CD14-positive monocyte (primary cell): Measurements from ENCODE around the gene OXCT1. TPM values are rescaled to one million over a fixed set of nuclear protein-coding genes. Genes with fewer than 3 reads are reported as not detected.

ENCODE experiments used
- DNase-seq, 3 donors: peaks; one replicate each; pipeline ENCODE4 v3.0.0-alpha.2; 2011 to 2022
- H2AFZ ChIP-seq: 2 replicates; pipeline ENCODE4 v1.6.0; 2012; ENCODE audit warnings: mild to moderate bottlenecking, low read depth, low read length, inconsistent platforms; ENCODE audit not compliant: insufficient read depth, poor library complexity, severe bottlenecking
- H3K27ac ChIP-seq, 2 donors: 1 replicate in 1 of 2; 2 replicates in 1 of 2; pipeline ENCODE4 v1.5.1; 2012 to 2013; ENCODE audit warnings: low read length in 2 of 2, control low read depth in 1 of 2, inconsistent platforms in 1 of 2, low read depth in 1 of 2, mild to moderate bottlenecking in 1 of 2
- H3K27me3 ChIP-seq, 2 donors: one replicate each; pipeline versions ENCODE4 v1.6.0 to v1.6.1; 2011 to 2013; ENCODE audit warnings: low read length in 2 of 2; ENCODE audit not compliant: control insufficient read depth in 2 of 2, insufficient read depth in 2 of 2
- H3K36me3 ChIP-seq, 2 donors: replicated peaks in 1 of 2; 1 replicate in 1 of 2; 2 replicates in 1 of 2; pipeline versions ENCODE4 v1.5.1 to v1.6.1; 2012 to 2013; ENCODE audit warnings: low read length in 2 of 2, control low read depth in 1 of 2, inconsistent platforms in 1 of 2, mild to moderate bottlenecking in 1 of 2; ENCODE audit not compliant: insufficient read depth in 2 of 2, control insufficient read depth in 1 of 2
- H3K4me1 ChIP-seq, 2 donors: 1 replicate in 1 of 2; 2 replicates in 1 of 2; pipeline versions ENCODE4 v1.5.1 to v1.6.1; 2012 to 2013; ENCODE audit warnings: low read length in 2 of 2, control low read depth in 1 of 2, inconsistent platforms in 1 of 2, mild to moderate bottlenecking in 1 of 2, moderate library complexity in 1 of 2; ENCODE audit not compliant: insufficient read depth in 2 of 2, control insufficient read depth in 1 of 2
- H3K4me2 ChIP-seq: replicated peaks from 2 replicates; pipeline ENCODE3; 2012; ENCODE audit warnings: low read length, moderate library complexity, mild to moderate bottlenecking; ENCODE audit not compliant: poor library complexity, severe bottlenecking; ENCODE audit errors: extremely low read depth
- H3K4me3 ChIP-seq, 3 experiments: fragments of 200-600 bp in 1 of 3; sonication (generic) in 1 of 3; replicated peaks in 1 of 3; 1 replicate in 2 of 3; 2 replicates in 1 of 3; pipeline ENCODE4 v1.5.1; 2011 to 2013; ENCODE audit warnings: low read length in 3 of 3, mild to moderate bottlenecking in 3 of 3, control low read depth in 2 of 3, low read depth in 2 of 3, inconsistent platforms in 1 of 3, moderate library complexity in 1 of 3
- H3K79me2 ChIP-seq: 2 replicates; pipeline ENCODE4 v1.6.0; 2012; ENCODE audit warnings: mild to moderate bottlenecking, control low read depth, inconsistent platforms, low read length, moderate library complexity; ENCODE audit not compliant: insufficient read depth
- H3K9ac ChIP-seq: 2 replicates; pipeline ENCODE4 v1.6.0; 2017; ENCODE audit warnings: low read length, mild to moderate bottlenecking; ENCODE audit not compliant: insufficient read depth, poor library complexity, severe bottlenecking
- H3K9me3 ChIP-seq, 2 donors: replicated peaks in 1 of 2; 1 replicate in 1 of 2; 2 replicates in 1 of 2; pipeline versions ENCODE4 v1.5.1 to v1.6.1; 2012 to 2013; ENCODE audit warnings: low read length in 2 of 2, control low read depth in 1 of 2; ENCODE audit not compliant: control insufficient read depth in 1 of 2, insufficient read depth in 1 of 2
- H4K20me1 ChIP-seq: 2 replicates; pipeline ENCODE4 v1.6.0; 2012; ENCODE audit warnings: mild to moderate bottlenecking, low read length, control low read depth, moderate library complexity; ENCODE audit not compliant: insufficient read depth
- H3K27ac Mint-ChIP-seq, 7 donors: one replicate each; pipeline ENCODE4 v1.8.0; 2020; ENCODE audit warnings: mild to moderate bottlenecking in 7 of 7, mixed read lengths in 7 of 7, moderate library complexity in 6 of 7, inconsistent platforms in 2 of 7
- H3K27me3 Mint-ChIP-seq, 3 donors: one replicate each; pipeline ENCODE4 v1.8.0; 2021 to 2022; ENCODE audit warnings: low read depth in 3 of 3, mild to moderate bottlenecking in 3 of 3, mixed read lengths in 3 of 3, moderate library complexity in 3 of 3, inconsistent platforms in 1 of 3
- H3K36me3 Mint-ChIP-seq, 2 donors: one replicate each; pipeline ENCODE4 v1.8.0; 2020; ENCODE audit warnings: mixed read lengths in 2 of 2, inconsistent platforms in 1 of 2, mild to moderate bottlenecking in 1 of 2
- H3K4me1 Mint-ChIP-seq: one replicate; pipeline ENCODE4 v1.8.0; 2020; ENCODE audit warnings: mild to moderate bottlenecking, mixed read lengths
- H3K4me3 Mint-ChIP-seq, 2 donors: one replicate each; pipeline ENCODE4 v1.8.0; 2020; ENCODE audit warnings: mild to moderate bottlenecking in 2 of 2, mixed read lengths in 2 of 2, moderate library complexity in 1 of 2
- H3K9me3 Mint-ChIP-seq, 7 donors: one replicate each; pipeline ENCODE4 v1.8.0; 2020 to 2022; ENCODE audit warnings: mixed read lengths in 7 of 7, mild to moderate bottlenecking in 6 of 7, moderate library complexity in 6 of 7, inconsistent platforms in 2 of 7
- CTCF ChIP-seq: fragments of 200-600 bp; IDR thresholded peaks from one replicate; pipeline ENCODE4 v1.8.0; 2022; ENCODE audit warnings: antibody characterized with exemption, mild to moderate bottlenecking
- WGBS: methylation state at CpG from one replicate; pipeline ENCODE4 v1.1.5; 2013; ENCODE audit warnings: missing lambda C conversion rate; ENCODE audit not compliant: insufficient coverage; 5-methylcytosine and 5-hydroxymethylcytosine counted together
- intact Hi-C, 2 donors: fragments of 100-400 bp; cut with micrococcal nuclease; formaldehyde crosslinking; loops; one replicate each; pipeline versions ENCODE4 v1.15.0 to v1.15.1; 2023
- polyA plus RNA-seq, 3 donors: library from polyadenylated mRNA; depleted of rRNA in 1 of 3; unstranded in 2 of 3; stranded (reverse) in 1 of 3; fragments of 300-500 nt in 2 of 3; fragments of >200 nt in 1 of 3; fragmentation: Illumina TruSeq in 2 of 3; gene quantifications; 1 replicate in 2 of 3; 2 replicates in 1 of 3; pipeline ENCODE4 v1.2.3, GENCODE V29; 2012 to 2021

The OXCT1 gene
- polyA plus RNA-seq, 3 donors: 1.3 to 3.4 (median 1.9) TPM

- no peaks in the 10 kb centered on the region for H3K9me3 ChIP-seq
- no peak overlapping the region for H2AFZ ChIP-seq
- H3K27ac ChIP-seq: no peak overlapping the region
- no peak for DNase-seq
- Mint-ChIP-seq H3K4me3 (no peak overlapping the region), H3K9me3 (peaks cover 0 to 4% (median 0%) of the 10 kb centered on the region in 7 donors), H3K36me3 (peaks cover 31 to 41% of the 10 kb centered on the region in 2 donors), H3K4me1 (peaks cover 10% of the 10 kb centered on the region), H3K27me3 (no peaks in the 10 kb centered on the region), H3K27ac (no peak overlapping the region)
- no peaks in the 10 kb centered on the region for H4K20me1 ChIP-seq
- H3K79me2 ChIP-seq: no peaks in the 10 kb centered on the region
- H3K27me3 ChIP-seq: no peaks in the 10 kb centered on the region
- no peaks in the 10 kb centered on the region for H3K4me1 ChIP-seq
- no peak overlapping the region for H3K4me2 ChIP-seq
- peaks cover 0 to 23% of the 10 kb centered on the region in 2 donors for H3K36me3 ChIP-seq
- 82% methylated on average over 2 of the region's 3 CpGs for WGBS
- no peak overlapping the region for H3K4me3 ChIP-seq
- intact Hi-C loops: no loop called here
- no peak overlapping the region for H3K9ac ChIP-seq
- no peak for TF ChIP-seq CTCF
These were observed 34.6 kb downstream of the OXCT1 start for GRCh38 chr5:41835645-41836044.

GRCh38 chr5:41834506-41834905, 35.7 kb downstream of the OXCT1 start:
- no peaks in the 10 kb centered on the region for H3K27me3 Mint-ChIP-seq
- TF ChIP-seq CTCF: no peak
- no peak overlapping the region for H3K4me2 ChIP-seq
- H3K9ac ChIP-seq: no peak overlapping the region
- peaks cover 31 to 43% of the 10 kb centered on the region in 2 donors for H3K36me3 Mint-ChIP-seq
- peak overlapping the region in 1 of 7 donors; percentile 51 for H3K27ac Mint-ChIP-seq
- no peak overlapping the region for H3K4me3 ChIP-seq
- peaks cover 0 to 4% (median 0%) of the 10 kb centered on the region in 7 donors for H3K9me3 Mint-ChIP-seq
- peaks cover 6% of the 10 kb centered on the region for H3K4me1 Mint-ChIP-seq
- no peak overlapping the region for H2AFZ ChIP-seq
- no peaks in the 10 kb centered on the region for H3K4me1 ChIP-seq
- no peaks in the 10 kb centered on the region for H3K27me3 ChIP-seq
- H3K27ac ChIP-seq: no peak overlapping the region
- H3K4me3 Mint-ChIP-seq: no peak overlapping the region
- no peaks in the 10 kb centered on the region for H4K20me1 ChIP-seq
- no CpG with 5 or more reads among the region's 1 CpG for WGBS
- intact Hi-C loops: no loop called here
- peaks cover 2 to 23% of the 10 kb centered on the region in 2 donors for H3K36me3 ChIP-seq
- H3K79me2 ChIP-seq: no peaks in the 10 kb centered on the region
- no peak for DNase-seq
- H3K9me3 ChIP-seq: no peaks in the 10 kb centered on the region
